ENCODE results near the gene RPS6KA4.
A peak's percentile ranks its signal among the peaks of the same experiment; 100 is the strongest.

Gene RPS6KA4

DNA sequence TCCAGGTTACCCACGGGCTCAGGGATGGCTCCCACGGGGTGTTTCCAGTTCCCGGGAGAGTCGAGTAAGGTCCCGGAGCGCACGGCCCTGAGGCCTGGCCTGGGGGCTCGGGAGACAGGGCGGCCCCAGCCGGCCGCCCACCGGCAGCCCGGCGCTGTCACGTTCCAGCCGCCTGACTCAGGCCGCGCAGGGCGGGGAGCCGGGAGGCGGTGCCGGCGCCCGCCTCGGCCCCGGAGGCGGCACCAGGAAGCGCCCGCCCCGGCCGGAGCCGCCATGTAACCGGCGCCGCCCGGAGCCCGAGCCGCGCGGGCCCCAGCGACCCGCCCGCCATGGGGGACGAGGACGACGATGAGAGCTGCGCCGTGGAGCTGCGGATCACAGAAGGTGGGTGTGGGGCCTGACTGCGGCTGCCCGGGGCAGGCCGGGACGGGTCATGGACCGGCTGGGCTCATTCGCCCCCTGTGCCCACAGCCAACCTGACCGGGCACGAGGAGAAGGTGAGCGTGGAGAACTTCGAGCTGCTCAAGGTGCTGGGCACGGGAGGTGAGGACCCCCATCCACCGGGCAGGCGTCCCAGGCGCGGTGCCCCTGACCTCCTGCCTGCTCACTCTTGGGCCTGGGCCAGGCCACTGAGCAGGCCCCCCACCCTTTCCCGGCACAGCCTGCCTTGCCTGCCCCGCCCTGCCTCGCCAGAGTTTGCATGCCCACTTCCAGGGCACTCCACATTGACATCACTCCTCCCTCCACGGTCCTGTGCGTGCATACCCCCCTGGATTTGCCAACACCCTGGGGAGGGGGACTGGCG is at the start of gene RPS6KA4:
Gene RPS6KA4 (plus strand): TSS at position 256 of the 805 bp plus-strand sequence. CDS start 74 bp downstream, at position 330.
- H3K4me1 ChIP-seq (ENCODE audit: insufficient read depth, low read length): peaks cover 26% of the 10 kb centered on the region
- H3K27me3 ChIP-seq (ENCODE audit: insufficient read depth, low read length, poor library complexity): no peaks in the 10 kb centered on the region
- H3K36me3 ChIP-seq (ENCODE audit: insufficient read depth, low read length): peaks cover 37% of the 10 kb centered on the region
- no peak for TF ChIP-seq EZH2 (IDR thresholded peaks at IDR 0.05; ENCODE audit: borderline replicate concordance, low read depth, low read length, severe bottlenecking)
- TF ChIP-seq, protein P1, sequence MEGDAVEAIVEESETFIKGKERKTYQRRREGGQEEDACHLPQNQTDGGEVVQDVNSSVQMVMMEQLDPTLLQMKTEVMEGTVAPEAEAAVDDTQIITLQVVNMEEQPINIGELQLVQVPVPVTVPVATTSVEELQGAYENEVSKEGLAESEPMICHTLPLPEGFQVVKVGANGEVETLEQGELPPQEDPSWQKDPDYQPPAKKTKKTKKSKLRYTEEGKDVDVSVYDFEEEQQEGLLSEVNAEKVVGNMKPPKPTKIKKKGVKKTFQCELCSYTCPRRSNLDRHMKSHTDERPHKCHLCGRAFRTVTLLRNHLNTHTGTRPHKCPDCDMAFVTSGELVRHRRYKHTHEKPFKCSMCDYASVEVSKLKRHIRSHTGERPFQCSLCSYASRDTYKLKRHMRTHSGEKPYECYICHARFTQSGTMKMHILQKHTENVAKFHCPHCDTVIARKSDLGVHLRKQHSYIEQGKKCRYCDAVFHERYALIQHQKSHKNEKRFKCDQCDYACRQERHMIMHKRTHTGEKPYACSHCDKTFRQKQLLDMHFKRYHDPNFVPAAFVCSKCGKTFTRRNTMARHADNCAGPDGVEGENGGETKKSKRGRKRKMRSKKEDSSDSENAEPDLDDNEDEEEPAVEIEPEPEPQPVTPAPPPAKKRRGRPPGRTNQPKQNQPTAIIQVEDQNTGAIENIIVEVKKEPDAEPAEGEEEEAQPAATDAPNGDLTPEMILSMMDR (IDR thresholded peaks at IDR 0.05; ENCODE audit: borderline replicate concordance, extremely low read depth, low read length, poor library complexity, severe bottlenecking): no peak
- peaks cover 23% of the 10 kb centered on the region for H3K79me2 ChIP-seq (ENCODE audit: insufficient read depth, low read length)
- ATAC-seq (ENCODE audit: insufficient read depth, low read depth): peak; percentile 91
- peaks cover 3% of the 10 kb centered on the region; the same call in 1 of the 2 replicates for H4K20me1 ChIP-seq (ENCODE audit: insufficient read depth, low read length)
- peak; percentile 52 for DNase-seq
- peak within 1 kb of the TSS; percentile 89 for H3K27ac ChIP-seq (ENCODE audit: low read length)
- H2AFZ ChIP-seq (ENCODE audit: low read depth, low read length): peak within 1 kb of the TSS; percentile 99
- no peaks in the 10 kb centered on the region for H3K9me3 ChIP-seq (ENCODE audit: insufficient read depth, low read length, severe bottlenecking)
- peak within 1 kb of the TSS; percentile 78 to 98 for H3K4me3 ChIP-seq (ENCODE audit: low read depth in 1 of 2, low read length in 2 of 2)
- peak within 1 kb of the TSS; percentile 96 for H3K9ac ChIP-seq (ENCODE audit: low read depth, low read length)
- peak within 1 kb of the TSS; percentile 100 for H3K4me2 ChIP-seq (ENCODE audit: insufficient read depth, low read length)

DNA sequence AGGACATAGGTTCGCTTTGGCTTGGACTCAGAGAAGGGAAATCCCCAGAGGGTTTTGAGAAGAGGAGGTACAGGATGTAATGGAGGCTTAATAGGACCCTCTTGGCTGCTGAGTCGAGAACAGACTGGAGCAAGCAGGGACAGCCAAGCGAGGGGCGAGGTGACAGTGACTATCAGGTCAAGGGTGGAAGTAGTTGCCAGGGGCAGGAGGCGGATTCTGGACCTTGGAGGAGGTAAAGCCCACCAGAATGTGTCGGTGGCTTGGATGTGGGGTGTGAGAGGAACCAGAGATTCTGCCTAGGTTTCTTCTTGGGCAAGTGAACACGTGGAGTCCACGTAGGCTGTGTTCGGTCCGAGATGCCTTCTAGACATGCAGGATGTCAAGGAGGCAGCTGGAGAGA is 46.0 kb upstream of the RPS6KA4 start:
- Histone ChIP-seq H3K9me3 (ENCODE audit: insufficient read depth, low read length, severe bottlenecking) (no peaks in the 10 kb centered on the region), H3K4me2 (ENCODE audit: insufficient read depth, low read length) (no peak overlapping the region), H3K27ac (ENCODE audit: low read length) (no peak overlapping the region), H3K9ac (ENCODE audit: low read depth, low read length) (no peak overlapping the region), H3K79me2 (ENCODE audit: insufficient read depth, low read length) (peaks cover 45% of the 10 kb centered on the region), H3K36me3 (ENCODE audit: insufficient read depth, low read length) (peaks cover 43% of the 10 kb centered on the region), H3K27me3 (ENCODE audit: insufficient read depth, low read length, poor library complexity) (no peaks in the 10 kb centered on the region), H2AFZ (ENCODE audit: low read depth, low read length) (no peak overlapping the region), H3K4me1 (ENCODE audit: insufficient read depth, low read length) (peaks cover 22% of the 10 kb centered on the region), H4K20me1 (ENCODE audit: insufficient read depth, low read length) (peaks cover 19% of the 10 kb centered on the region; the same call in 1 of the 2 replicates), H3K4me3 (ENCODE audit: low read depth in 1 of 2, low read length in 2 of 2) (no peak overlapping the region)
- TF ChIP-seq, protein P1 (IDR thresholded peaks at IDR 0.05; ENCODE audit: borderline replicate concordance, extremely low read depth, low read length, poor library complexity, severe bottlenecking): no peak
- no peak for TF ChIP-seq EZH2 (IDR thresholded peaks at IDR 0.05; ENCODE audit: borderline replicate concordance, low read depth, low read length, severe bottlenecking)
- DNase-seq (no peak), ATAC-seq (ENCODE audit: insufficient read depth, low read depth) (no peak)

DNA sequence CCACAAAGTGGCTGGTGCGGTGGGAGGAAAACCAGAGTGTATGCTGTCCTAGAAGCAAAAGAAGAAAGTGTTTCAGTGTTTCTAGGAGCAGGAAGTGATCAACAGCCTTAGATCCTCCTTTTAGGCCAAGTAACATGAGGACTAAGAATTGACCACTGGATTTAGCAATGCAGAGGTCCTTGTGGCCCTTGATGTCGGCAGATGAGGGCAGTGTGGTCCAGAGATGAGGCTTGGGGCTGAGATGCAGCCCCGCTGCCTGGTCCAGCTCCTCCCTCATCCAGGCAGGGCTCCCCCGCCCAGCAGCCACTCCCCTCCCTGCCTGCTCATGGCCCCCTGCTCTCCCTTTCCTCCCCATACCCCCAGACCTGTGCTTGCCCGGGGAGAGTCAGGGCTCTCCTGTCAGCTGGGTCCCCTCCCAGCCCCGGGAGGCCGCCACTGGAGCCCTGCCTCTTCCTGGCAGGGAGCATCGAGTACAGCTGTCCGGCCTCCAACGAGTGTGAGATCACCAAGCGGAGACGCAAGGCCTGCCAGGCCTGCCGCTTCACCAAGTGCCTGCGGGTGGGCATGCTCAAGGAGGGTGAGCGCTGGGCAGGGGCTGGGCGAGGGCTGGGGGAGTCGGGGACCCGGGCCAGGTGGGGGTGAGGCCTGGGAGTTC is 45.3 kb upstream of the RPS6KA4 start:
- H4K20me1 ChIP-seq (ENCODE audit: insufficient read depth, low read length): peaks cover 19% of the 10 kb centered on the region; the same call in 1 of the 2 replicates
- H3K9me3 ChIP-seq (ENCODE audit: insufficient read depth, low read length, severe bottlenecking): no peaks in the 10 kb centered on the region
- no peak overlapping the region for H3K4me2 ChIP-seq (ENCODE audit: insufficient read depth, low read length)
- no peak overlapping the region for H3K4me3 ChIP-seq (ENCODE audit: low read depth in 1 of 2, low read length in 2 of 2)
- H3K36me3 ChIP-seq (ENCODE audit: insufficient read depth, low read length): peaks cover 41% of the 10 kb centered on the region
- TF ChIP-seq, protein P1 (IDR thresholded peaks at IDR 0.05; ENCODE audit: borderline replicate concordance, extremely low read depth, low read length, poor library complexity, severe bottlenecking): no peak
- no peak for ATAC-seq (ENCODE audit: insufficient read depth, low read depth)
- no peak overlapping the region for H3K27ac ChIP-seq (ENCODE audit: low read length)
- peaks cover 48% of the 10 kb centered on the region for H3K79me2 ChIP-seq (ENCODE audit: insufficient read depth, low read length)
- H3K4me1 ChIP-seq (ENCODE audit: insufficient read depth, low read length): peaks cover 21% of the 10 kb centered on the region
- no peaks in the 10 kb centered on the region for H3K27me3 ChIP-seq (ENCODE audit: insufficient read depth, low read length, poor library complexity)
- H3K9ac ChIP-seq (ENCODE audit: low read depth, low read length): no peak overlapping the region
- no peak overlapping the region for H2AFZ ChIP-seq (ENCODE audit: low read depth, low read length)
- DNase-seq: no peak
